GM12878 (cell line): ENCODE data around the gene AK8. TPM values are rescaled to one million over a fixed set of nuclear protein-coding genes. Genes with fewer than 3 reads are reported as not detected.

Source experiments
- ATAC-seq: fragments of 200-7000 bp; cut with Tn5 transposase; 3 replicates; pipeline ENCODE4 v1.9.1; 2020; ENCODE audit warnings: mild to moderate bottlenecking, moderate library complexity
- BruUV-seq: library from RNA; stranded (reverse); fragments of 400-500 nt; replicated peaks from 2 replicates; lab custom pipeline; 2021; lab: Mats Ljungman, UMichigan
- CTCF ChIA-PET: fragments of 300-600 bp; sonication (Branson Sonifier 250); formaldehyde crosslinking; extraction: SDS; loops from one replicate; lab custom pipeline; 2021; ENCODE audit warnings: inconsistent platforms; lab: Yijun Ruan, JAX
- POLR2A ChIA-PET: fragments of 350-600 bp; formaldehyde crosslinking; extraction: SDS; loops from one replicate; lab custom pipeline; 2021; ENCODE audit warnings: inconsistent platforms; lab: Charles Lee
- RAD21 ChIA-PET: fragments of 300-600 bp; sonication (Branson Sonifier 250); formaldehyde crosslinking; loops from one replicate; lab custom pipeline; 2023; ENCODE audit warnings: antibody characterized with exemption; ENCODE audit not compliant: unreplicated experiment; lab: Charles Lee
- SMC1A ChIA-PET: fragments of 300-600 bp; sonication (Branson Sonifier 250); formaldehyde crosslinking; loops from one replicate; lab custom pipeline; 2023; ENCODE audit not compliant: unreplicated experiment, uncharacterized antibody; lab: Charles Lee
- DNase-seq: peaks from one replicate; pipeline ENCODE4 v3.0.0-alpha.2; 2011; ENCODE audit warnings: low read depth, low spot score
- FAIRE-seq: peaks from 3 replicates; lab custom pipeline; 2011; peaks lifted over from hg19 to GRCh38; lab: Jason Lieb, UNC
- H2AFZ ChIP-seq: 2 replicates; pipeline ENCODE4 v1.6.0; 2011; ENCODE audit warnings: low read depth, low read length, control low read depth; ENCODE audit not compliant: control insufficient read depth
- H3K27ac ChIP-seq: 2 replicates; pipeline ENCODE4 v1.5.1; 2011; ENCODE audit warnings: control low read depth; ENCODE audit not compliant: control insufficient read depth, insufficient read depth
- H3K27me3 ChIP-seq, 2 experiments: replicated peaks in 1 of 2; 2 replicates each; pipeline versions ENCODE4 v1.6.0 to v1.6.1; 2011; ENCODE audit warnings: low read length in 1 of 2; ENCODE audit not compliant: control insufficient read depth in 2 of 2, insufficient read depth in 2 of 2
- H3K36me3 ChIP-seq, 2 experiments: 2 replicates each; pipeline ENCODE4 v1.5.1; 2011; ENCODE audit warnings: low read length in 1 of 2; ENCODE audit not compliant: control insufficient read depth in 2 of 2, insufficient read depth in 2 of 2
- H3K4me1 ChIP-seq: 2 replicates; pipeline ENCODE4 v1.6.1; 2011; ENCODE audit warnings: mild to moderate bottlenecking, low read length, moderate library complexity, mixed read lengths; ENCODE audit not compliant: control insufficient read depth, insufficient read depth
- H3K4me2 ChIP-seq: 2 replicates; pipeline ENCODE4 v1.6.0; 2011; ENCODE audit warnings: control low read depth; ENCODE audit not compliant: control insufficient read depth, insufficient read depth
- H3K4me3 ChIP-seq: fragments of 200-600 bp; sonication (generic); 2 replicates; pipeline ENCODE4 v1.5.1; 2016
- H3K79me2 ChIP-seq: 2 replicates; pipeline ENCODE4 v1.6.0; 2011; ENCODE audit warnings: low read length; ENCODE audit not compliant: control insufficient read depth, insufficient read depth
- H3K9ac ChIP-seq: 2 replicates; pipeline ENCODE4 v1.8.0; 2011; ENCODE audit warnings: low read length, control low read depth, mixed read lengths; ENCODE audit not compliant: control insufficient read depth, insufficient read depth
- H3K9me3 ChIP-seq: replicated peaks from 3 replicates; pipeline ENCODE4 v1.5.1; 2011; ENCODE audit warnings: mild to moderate bottlenecking, low read length; ENCODE audit not compliant: control insufficient read depth, insufficient read depth
- H4K20me1 ChIP-seq: 2 replicates; pipeline ENCODE4 v1.6.0; 2011; ENCODE audit not compliant: control insufficient read depth, insufficient read depth
- ESRRA ChIP-seq: IDR thresholded peaks from 2 replicates; pipeline ENCODE4 v1.6.1; 2012; ENCODE audit warnings: mild to moderate bottlenecking, low read length, improper control_type of control experiment
- HCFC1 ChIP-seq: fragments of 150-350 bp; IDR thresholded peaks from 2 replicates; pipeline ENCODE4 v1.6.1; 2014; ENCODE audit warnings: low read length
- HDGF ChIP-seq: fragments of 450-650 bp; IDR thresholded peaks from 2 replicates; pipeline ENCODE4 v1.6.1; 2016; ENCODE audit warnings: antibody characterized with exemption
- JUNB ChIP-seq: IDR thresholded peaks from 2 replicates; pipeline ENCODE4 v1.6.1; 2016; ENCODE audit warnings: antibody characterized with exemption, mild to moderate bottlenecking
- NBN ChIP-seq: fragments of 450-650 bp; IDR thresholded peaks from 2 replicates; pipeline ENCODE4 v1.6.1; 2016
- NR2C1 ChIP-seq: fragments of 450-650 bp; IDR thresholded peaks from 2 replicates; pipeline ENCODE4 v1.6.1; 2017; ENCODE audit warnings: antibody characterized with exemption, mild to moderate bottlenecking, moderate library complexity
- NR2F1 ChIP-seq: fragments of 450-650 bp; conservative IDR thresholded peaks from 2 replicates; pipeline ENCODE4 v1.6.1; 2017; ENCODE audit warnings: mild to moderate bottlenecking
- RBBP5 ChIP-seq: fragments of 200-600 bp; sonication (generic); conservative IDR thresholded peaks from 2 replicates; pipeline ENCODE4 v1.6.1; 2016
- SIX5 ChIP-seq: IDR thresholded peaks from 2 replicates; pipeline ENCODE4 v1.6.1; 2011; ENCODE audit warnings: mild to moderate bottlenecking, low read depth, low read length, moderate library complexity; ENCODE audit not compliant: severe bottlenecking
- YY1 ChIP-seq: IDR thresholded peaks from 2 replicates; pipeline ENCODE4 v1.6.1; 2011; ENCODE audit warnings: low read depth, mild to moderate bottlenecking, low read length
- ZZZ3 ChIP-seq: IDR thresholded peaks from 2 replicates; pipeline ENCODE4 v1.6.1; 2011; ENCODE audit warnings: low read depth; ENCODE audit not compliant: control insufficient read depth, insufficient read length
- WGBS: methylation state at CpG from one replicate; pipeline ENCODE4 v1.1.6; 2016; ENCODE audit warnings: low lambda C conversion rate; ENCODE audit not compliant: insufficient replicate concordance, insufficient coverage; ENCODE audit errors: missing lambda C conversion rate; 5-methylcytosine and 5-hydroxymethylcytosine counted together
- in situ Hi-C: fragments of 300-500 bp; cut with MboI; formaldehyde crosslinking; loops from 9 replicates; pipeline ENCODE4 v1.14.3; 2018; ENCODE audit warnings: mixed read lengths
- intact Hi-C: fragments of 100-400 bp; cut with micrococcal nuclease; formaldehyde crosslinking; loops from one replicate; pipeline ENCODE4 v1.14.2; 2022; ENCODE audit not compliant: unreplicated experiment
- polyA plus RNA-seq, 11 experiments: library from polyadenylated mRNA; depleted of rRNA in 4 of 11; unstranded in 6 of 11; stranded (reverse) in 5 of 11; fragments of >200 nt; fragmentation: Nextera tagmentation in 4 of 11; fragmentation: Illumina TruSeq in 1 of 11; extraction: Ambion mirVana in 4 of 11; extraction: Trizol in 1 of 11; gene quantifications; 1 replicate in 1 of 11; 2 replicates in 10 of 11; pipeline versions ENCODE4 v1.2.1 to v1.2.3, GENCODE V29; 2011 to 2016; ENCODE audit warnings: inconsistent platforms in 2 of 11, missing spikeins in 2 of 11, low read depth in 1 of 11
- total RNA-seq, 4 experiments: library from RNA; depleted of rRNA in 3 of 4; stranded (reverse); fragments of >200 nt in 3 of 4; fragmentation: Illumina TruSeq in 1 of 4; extraction: Trizol in 1 of 4; gene quantifications; 2 replicates each; pipeline versions ENCODE4 v1.2.1 to v1.2.3, GENCODE V29; 2013 to 2021
- TF ChIP-seq, protein P1 (sequence below): IDR thresholded peaks from 2 replicates; pipeline ENCODE4 v1.6.1; 2011; ENCODE audit warnings: borderline replicate concordance, low read depth, mild to moderate bottlenecking, moderate library complexity, low read length; ENCODE audit not compliant: insufficient read depth, poor library complexity, severe bottlenecking
- TF ChIP-seq, protein P2 (sequence below): fragments of 450-650 bp; IDR thresholded peaks from 2 replicates; pipeline ENCODE4 v1.6.1; 2017; ENCODE audit warnings: low read depth, mild to moderate bottlenecking, moderate library complexity

Gene AK8
- total and polyA plus RNA-seq, 10 of the 15 experiments (the other 5 are each of a cell fraction or from before 2014, with no cell fraction given) = 0.03 to 0.12 (median 0.06) TPM; not detected in 5

DNA sequence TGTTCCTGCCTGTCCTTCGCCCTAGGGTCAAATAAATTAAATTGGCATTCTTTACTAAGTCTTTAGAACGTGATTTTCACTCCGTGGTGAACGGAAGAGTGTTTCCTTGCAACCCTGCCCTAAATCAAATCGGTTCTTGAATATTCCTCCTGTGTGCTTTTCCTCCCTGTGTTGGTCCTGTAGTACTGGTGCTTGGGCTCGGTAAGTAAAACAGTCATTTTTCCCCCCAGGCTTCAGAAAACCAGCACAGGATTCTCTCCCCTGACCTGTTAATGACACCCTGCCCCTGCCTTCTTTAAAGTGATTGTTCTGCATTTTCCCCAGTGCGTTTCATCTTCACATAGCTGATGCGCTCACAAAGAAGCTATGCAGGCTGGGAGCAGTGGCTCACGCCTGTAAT is 96.0 kb downstream of the AK8 start:
- WGBS = 70% methylated on average over 9 of the region's 9 CpGs
- Histone ChIP-seq H3K27ac (no peak overlapping the region), H3K4me2 (no peak overlapping the region), H3K79me2 (no peaks in the 10 kb centered on the region), H3K27me3 (0 out of 4 replicates have a peak, but pooled peaks cover 0 to 2% of the 10 kb centered on the region in 2 experiments), H3K4me3 (no peak overlapping the region), H3K9me3 (no peaks in the 10 kb centered on the region), H4K20me1 (no peaks in the 10 kb centered on the region), H2AFZ (no peak overlapping the region), H3K4me1 (no peaks in the 10 kb centered on the region), H3K36me3 (no peaks in the 10 kb centered on the region), H3K9ac (no peak overlapping the region)
- in situ Hi-C loops = no loop called here
- FAIRE-seq (no peak), ATAC-seq (no peak), DNase-seq (no peak)
- RAD21 ChIA-PET = interaction anchor here (1.2 kb wide), 1 partner anchor 13 kb away, joined by 4 read pairs; no protein-coding TSS in a partner anchor
- BruUV-seq = no TSS peak
- CTCF ChIA-PET = interaction anchor here (0.6 to 1.5 kb wide), 2 partner anchors 10 to 20 kb away, joined by 3 to 4 read pairs; no protein-coding TSS in a partner anchor
- POLR2A ChIA-PET = interaction anchor here (1.8 kb wide), 1 partner anchor 13 kb away, joined by 4 read pairs; no protein-coding TSS in a partner anchor
- intact Hi-C loops = no loop called here
- TF ChIP-seq ZZZ3 (no peak), SIX5 (no peak), HCFC1 (no peak)
- SMC1A ChIA-PET = interaction anchor here (1.4 kb wide), 1 partner anchor 116 kb away, joined by 5 read pairs; no protein-coding TSS in a partner anchor

DNA sequence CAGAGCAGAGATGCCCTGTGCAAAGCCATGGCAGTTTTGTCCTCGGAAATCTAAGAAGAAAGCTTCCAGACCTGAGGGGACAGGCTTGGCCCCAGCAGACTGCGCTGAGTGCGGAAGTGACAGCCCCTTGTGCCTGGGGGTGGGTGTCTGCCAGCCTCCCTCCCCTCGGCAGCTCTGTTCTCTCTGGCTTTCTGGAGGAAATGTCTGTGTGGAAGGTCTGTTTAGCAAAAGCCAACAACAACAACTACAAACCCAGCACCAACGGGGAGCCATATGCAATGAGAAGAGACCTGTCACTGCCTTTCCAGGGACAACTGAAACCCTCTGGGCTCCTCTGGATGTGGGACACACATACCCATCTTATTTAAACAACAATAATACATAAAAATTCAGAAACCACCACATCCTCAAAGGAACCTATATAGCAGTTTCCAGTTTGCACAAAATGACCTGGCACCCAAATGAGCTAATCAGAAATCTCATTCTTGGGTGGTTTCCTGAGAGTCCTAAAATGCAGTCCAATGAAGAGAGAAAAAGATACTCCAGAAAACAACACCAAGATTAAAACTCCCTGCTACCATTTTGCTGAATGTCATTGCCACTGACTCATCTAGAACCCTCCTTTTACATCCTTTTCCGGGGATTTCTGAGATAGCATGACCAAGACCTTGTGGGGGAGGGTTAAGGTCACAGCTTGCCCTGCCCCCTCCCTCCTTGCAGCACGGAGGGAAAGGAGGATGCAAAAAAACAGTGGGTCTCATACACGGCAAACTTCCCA is 97.7 kb downstream of the AK8 start:
- BruUV-seq = no TSS peak
- TF ChIP-seq NR2F1 (peak; percentile 71; the same call in 1 of the 2 replicates), RBBP5 (no peak), JUNB (0 out of 2 replicates have a peak, but pooled peaks have one; percentile 25), NBN (no peak), YY1 (0 out of 2 replicates have a peak, but pooled peaks have one; percentile 20), HDGF (no peak), NR2C1 (no peak), ESRRA (peak; percentile 74; the same call in 1 of the 2 replicates)
- TF ChIP-seq, protein P1, sequence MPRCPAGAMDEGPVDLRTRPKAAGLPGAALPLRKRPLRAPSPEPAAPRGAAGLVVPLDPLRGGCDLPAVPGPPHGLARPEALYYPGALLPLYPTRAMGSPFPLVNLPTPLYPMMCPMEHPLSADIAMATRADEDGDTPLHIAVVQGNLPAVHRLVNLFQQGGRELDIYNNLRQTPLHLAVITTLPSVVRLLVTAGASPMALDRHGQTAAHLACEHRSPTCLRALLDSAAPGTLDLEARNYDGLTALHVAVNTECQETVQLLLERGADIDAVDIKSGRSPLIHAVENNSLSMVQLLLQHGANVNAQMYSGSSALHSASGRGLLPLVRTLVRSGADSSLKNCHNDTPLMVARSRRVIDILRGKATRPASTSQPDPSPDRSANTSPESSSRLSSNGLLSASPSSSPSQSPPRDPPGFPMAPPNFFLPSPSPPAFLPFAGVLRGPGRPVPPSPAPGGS = no peak
- TF ChIP-seq, protein P2, sequence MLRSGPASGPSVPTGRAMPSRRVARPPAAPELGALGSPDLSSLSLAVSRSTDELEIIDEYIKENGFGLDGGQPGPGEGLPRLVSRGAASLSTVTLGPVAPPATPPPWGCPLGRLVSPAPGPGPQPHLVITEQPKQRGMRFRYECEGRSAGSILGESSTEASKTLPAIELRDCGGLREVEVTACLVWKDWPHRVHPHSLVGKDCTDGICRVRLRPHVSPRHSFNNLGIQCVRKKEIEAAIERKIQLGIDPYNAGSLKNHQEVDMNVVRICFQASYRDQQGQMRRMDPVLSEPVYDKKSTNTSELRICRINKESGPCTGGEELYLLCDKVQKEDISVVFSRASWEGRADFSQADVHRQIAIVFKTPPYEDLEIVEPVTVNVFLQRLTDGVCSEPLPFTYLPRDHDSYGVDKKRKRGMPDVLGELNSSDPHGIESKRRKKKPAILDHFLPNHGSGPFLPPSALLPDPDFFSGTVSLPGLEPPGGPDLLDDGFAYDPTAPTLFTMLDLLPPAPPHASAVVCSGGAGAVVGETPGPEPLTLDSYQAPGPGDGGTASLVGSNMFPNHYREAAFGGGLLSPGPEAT = peak; percentile 45; the same call in 1 of the 2 replicates

More for the DNA sequence above, 97.7 kb downstream of the AK8 start:
- Histone ChIP-seq H3K4me3 (no peak overlapping the region), H4K20me1 (no peaks in the 10 kb centered on the region), H3K9ac (no peak overlapping the region), H3K4me1 (no peaks in the 10 kb centered on the region), H3K27ac (no peak overlapping the region), H3K27me3 (no peaks in the 10 kb centered on the region), H3K79me2 (no peaks in the 10 kb centered on the region), H3K9me3 (no peaks in the 10 kb centered on the region), H3K36me3 (no peaks in the 10 kb centered on the region), H2AFZ (no peak overlapping the region), H3K4me2 (no peak overlapping the region)
- in situ Hi-C loops (no loop called here), intact Hi-C loops (no loop called here)
- peak; percentile 8 for DNase-seq
- RAD21 ChIA-PET = interaction anchor here (1.0 kb wide), 2 partner anchors 12 to 700 kb away, joined by 3 to 4 read pairs; partner anchors contain the start of gene MED27
- peak; percentile 76 for ATAC-seq
- 48% methylated on average over 8 of the region's 8 CpGs for WGBS
- FAIRE-seq = no peak
- SMC1A ChIA-PET = interaction anchor here (1.0 to 1.2 kb wide), 2 partner anchors 11 to 49 kb away, joined by 3 read pairs; no protein-coding TSS in a partner anchor
- CTCF ChIA-PET = interaction anchor here (1.5 to 2.0 kb wide), 2 partner anchors 8 to 12 kb away, joined by 4 to 9 read pairs; no protein-coding TSS in a partner anchor
- POLR2A ChIA-PET = interaction anchor here (1.3 kb wide), 1 partner anchor 11 kb away, joined by 3 read pairs; no protein-coding TSS in a partner anchor
